Stimulated activated naive B cell treated with anti-CD40 and anti-IgM and Interleukin-4, amounts not matched to agents 10 μg/mL and 1 μg/mL and 100 μg/mL, for 72 hours (primary cell): Measurements from ENCODE around the gene MCF2L.
"Not testable (repeated sequence)": the region's sequence is repeated elsewhere in the genome, so short reads cannot be mapped to it uniquely, and the experiment has no call there.

Experiments used
- ATAC-seq, 2 donors: fragments of 150-1000 bp; cut with Tn5 transposase; replicated peaks; 2 replicates each; pipeline ENCODE4 v1.10.0; 2021; ENCODE audit warnings: moderate library complexity in 1 of 2
- DNase-seq: peaks from one replicate; pipeline ENCODE4 v3.0.0; 2021
- H3K27ac Mint-ChIP-seq: one replicate; pipeline ENCODE4 v1.8.0; 2022; ENCODE audit warnings: mild to moderate bottlenecking, mixed read lengths
- H3K27me3 Mint-ChIP-seq, 2 donors: one replicate each; pipeline ENCODE4 v1.8.0; 2022; ENCODE audit warnings: mixed read lengths in 2 of 2
- H3K36me3 Mint-ChIP-seq, 2 donors: one replicate each; pipeline ENCODE4 v1.8.0; 2022; ENCODE audit warnings: mixed read lengths in 2 of 2, mild to moderate bottlenecking in 1 of 2
- H3K4me1 Mint-ChIP-seq, 2 donors: one replicate each; pipeline ENCODE4 v1.8.0; 2022; ENCODE audit warnings: mixed read lengths in 2 of 2, mild to moderate bottlenecking in 1 of 2
- H3K4me3 Mint-ChIP-seq, 2 donors: one replicate each; pipeline ENCODE4 v1.8.0; 2022; ENCODE audit warnings: mild to moderate bottlenecking in 2 of 2, mixed read lengths in 2 of 2, moderate library complexity in 1 of 2
- H3K9me3 Mint-ChIP-seq, 2 donors: one replicate each; pipeline ENCODE4 v1.8.0; 2022; ENCODE audit warnings: mixed read lengths in 2 of 2, mild to moderate bottlenecking in 1 of 2

The MCF2L gene

DNA sequence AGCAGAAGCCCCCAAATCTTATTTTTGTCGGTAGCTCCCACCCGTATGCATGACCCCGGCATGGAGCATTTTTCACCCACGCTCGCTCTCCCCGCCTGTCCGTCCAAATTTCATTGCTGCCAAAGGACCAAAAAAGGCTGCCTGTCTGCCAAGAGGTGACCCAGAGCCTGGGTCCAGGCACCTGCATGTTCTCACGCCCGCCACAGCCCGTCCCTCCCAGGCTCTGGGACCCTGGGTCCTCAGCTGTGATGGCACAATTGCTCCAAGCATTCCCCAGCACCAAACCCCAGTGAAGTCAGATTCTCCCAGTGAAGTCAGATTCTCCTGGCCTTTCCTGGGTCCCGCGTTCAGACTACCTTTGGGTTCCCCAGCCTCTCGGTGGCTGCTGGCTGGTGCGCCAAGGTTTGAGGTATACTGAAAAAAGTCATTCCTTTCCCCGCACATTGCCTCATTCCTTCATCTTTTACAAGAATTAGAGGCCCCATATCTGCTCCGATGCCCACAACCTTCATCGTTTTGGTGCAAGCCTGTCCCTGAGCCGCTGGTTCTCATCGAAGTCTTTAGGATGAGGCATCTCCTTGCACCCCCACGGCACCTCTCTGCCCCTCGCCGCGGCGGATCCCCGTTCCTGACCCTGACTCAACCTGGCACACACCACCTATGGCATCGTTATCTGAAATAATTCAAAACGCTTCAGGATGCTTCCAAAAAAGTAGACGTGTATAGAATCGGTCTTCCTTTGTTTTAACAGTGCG lies 77.3 kb downstream of the MCF2L start:
- no peaks in the 10 kb centered on the region for H3K4me1 Mint-ChIP-seq
- H3K4me3 Mint-ChIP-seq: no peak overlapping the region
- H3K36me3 Mint-ChIP-seq: peaks cover 16 to 20% of the 10 kb centered on the region in 2 donors
- no peaks in the 10 kb centered on the region for H3K27me3 Mint-ChIP-seq
- H3K9me3 Mint-ChIP-seq: no peaks in the 10 kb centered on the region
- DNase-seq (no peak), ATAC-seq (no peak)
- H3K27ac Mint-ChIP-seq: no peak overlapping the region

DNA sequence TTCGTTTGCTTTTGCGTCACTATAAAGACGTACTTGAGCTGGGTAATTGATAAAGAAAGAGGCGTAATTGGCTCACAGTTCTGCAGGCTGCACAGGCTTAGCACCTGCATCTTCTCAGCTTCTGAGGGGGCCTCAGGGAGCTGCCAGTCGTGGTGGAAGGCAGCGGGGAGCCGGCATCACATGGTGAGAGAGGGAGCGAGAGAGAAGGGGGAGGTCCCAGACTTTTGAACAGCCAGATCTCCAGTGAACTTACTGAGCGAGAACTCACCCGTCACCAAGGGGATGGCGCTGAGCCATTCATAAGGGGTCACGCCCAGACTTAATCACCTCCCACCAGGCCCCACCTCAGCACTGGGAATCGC lies 77.8 kb downstream of the MCF2L start:
- no peak for ATAC-seq
- Mint-ChIP-seq H3K9me3 (no peaks in the 10 kb centered on the region), H3K4me1 (no peaks in the 10 kb centered on the region), H3K4me3 (no peak overlapping the region), H3K27me3 (no peaks in the 10 kb centered on the region), H3K27ac (no peak overlapping the region), H3K36me3 (peaks cover 16 to 20% of the 10 kb centered on the region in 2 donors)
- no peak for DNase-seq

DNA sequence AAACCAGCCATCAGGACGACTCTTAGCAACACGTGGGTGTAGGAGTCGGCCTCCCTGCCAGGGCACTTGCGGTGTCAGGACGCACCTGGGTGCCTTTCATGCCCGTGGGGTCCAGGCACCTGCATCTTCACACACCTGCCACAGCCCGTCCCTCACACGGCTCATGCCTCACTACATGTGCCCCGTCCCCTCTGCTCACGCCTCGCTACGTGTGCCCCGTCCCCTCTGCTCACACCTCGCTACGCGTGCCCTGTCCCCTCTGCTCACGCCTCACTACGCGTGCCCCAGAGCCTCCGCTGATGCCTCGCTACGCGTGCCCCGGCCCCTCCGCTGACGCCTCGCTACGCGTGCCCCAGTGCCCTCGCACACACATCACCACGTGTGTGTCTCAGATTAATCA lies 78.6 kb downstream of the MCF2L start:
- H3K4me3 Mint-ChIP-seq: no peak overlapping the region
- no peaks in the 10 kb centered on the region for H3K4me1 Mint-ChIP-seq
- DNase-seq: no peak
- peaks cover 17 to 21% of the 10 kb centered on the region in 2 donors for H3K36me3 Mint-ChIP-seq
- H3K27ac Mint-ChIP-seq: no peak overlapping the region
- H3K27me3 Mint-ChIP-seq: no peaks in the 10 kb centered on the region
- H3K9me3 Mint-ChIP-seq: no peaks in the 10 kb centered on the region
- no peak for ATAC-seq

DNA sequence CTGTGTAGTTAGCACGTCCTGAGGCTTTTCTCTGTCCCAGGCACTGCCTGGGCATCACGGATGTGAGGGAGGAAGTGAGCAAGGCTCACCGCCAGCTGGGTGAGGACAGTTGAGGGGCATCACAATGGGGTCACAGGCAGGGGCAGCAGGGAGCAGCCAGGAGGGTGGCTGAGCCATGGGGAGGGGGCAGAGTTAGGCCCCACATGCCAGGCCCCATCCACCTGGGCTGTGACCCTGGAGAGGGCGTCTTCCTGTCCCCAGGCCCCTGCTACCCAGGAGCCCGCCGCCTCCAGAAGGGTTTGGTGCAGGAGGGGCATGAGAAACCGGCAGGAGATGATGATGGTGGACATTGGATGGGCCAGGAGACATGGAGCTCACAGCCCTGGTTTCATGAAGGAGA lies 79.8 kb downstream of the MCF2L start:
- no peak overlapping the region for H3K27ac Mint-ChIP-seq
- H3K4me3 Mint-ChIP-seq: no peak overlapping the region
- no peak for DNase-seq
- H3K9me3 Mint-ChIP-seq: no peaks in the 10 kb centered on the region
- no peaks in the 10 kb centered on the region for H3K27me3 Mint-ChIP-seq
- no peak for ATAC-seq
- peaks cover 20 to 26% of the 10 kb centered on the region in 2 donors for H3K36me3 Mint-ChIP-seq
- no peaks in the 10 kb centered on the region for H3K4me1 Mint-ChIP-seq

DNA sequence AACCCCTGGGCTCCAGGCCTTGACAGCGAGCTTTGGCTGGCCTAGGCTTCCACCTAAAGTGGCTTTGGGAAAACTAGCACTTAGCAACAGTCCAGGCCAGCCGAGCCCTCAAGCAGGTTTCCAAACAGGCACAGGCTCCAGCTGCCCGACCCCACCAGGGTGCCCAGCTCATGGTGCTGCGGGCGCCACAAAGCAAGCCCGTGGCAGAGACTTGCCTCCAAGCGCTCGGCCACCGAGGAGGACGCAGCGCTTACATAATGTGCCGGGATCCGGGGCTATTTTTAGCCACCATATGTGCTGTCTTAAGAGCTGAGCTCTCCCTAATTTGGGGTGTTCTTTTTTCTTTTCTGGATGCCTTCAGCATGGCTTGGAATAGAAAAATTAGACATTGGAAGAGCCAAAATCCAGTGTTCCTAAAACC lies 80.5 kb downstream of the MCF2L start:
- H3K27ac Mint-ChIP-seq: no peak overlapping the region
- H3K36me3 Mint-ChIP-seq: peaks cover 20 to 26% of the 10 kb centered on the region in 2 donors
- DNase-seq (no peak), ATAC-seq (no peak)
- H3K9me3 Mint-ChIP-seq: no peaks in the 10 kb centered on the region
- H3K27me3 Mint-ChIP-seq: no peaks in the 10 kb centered on the region
- H3K4me1 Mint-ChIP-seq: no peaks in the 10 kb centered on the region
- no peak overlapping the region for H3K4me3 Mint-ChIP-seq

DNA sequence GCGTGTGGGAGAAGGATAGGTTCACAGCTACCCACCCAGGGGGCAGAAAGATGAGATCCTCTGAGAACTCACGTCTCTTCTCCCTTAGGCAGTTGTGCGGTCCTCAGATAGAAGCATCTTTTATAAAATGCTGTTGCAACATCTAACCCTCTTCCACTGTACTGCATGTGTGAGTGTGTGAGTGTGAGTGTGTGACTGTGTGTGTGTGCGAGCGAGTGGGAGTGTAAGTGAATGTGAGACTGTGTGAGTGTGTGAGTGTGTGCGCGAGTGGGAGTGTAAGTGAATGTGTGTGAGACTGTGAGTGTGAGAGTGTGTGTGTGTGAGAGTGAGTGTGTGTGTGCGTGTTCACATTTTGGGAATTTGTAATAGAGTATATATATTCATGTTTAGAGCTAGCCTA lies 81.0 kb downstream of the MCF2L start:
- H3K27ac Mint-ChIP-seq: no peak overlapping the region
- H3K4me1 Mint-ChIP-seq: no peaks in the 10 kb centered on the region
- no peak overlapping the region for H3K4me3 Mint-ChIP-seq
- peaks cover 20 to 26% of the 10 kb centered on the region in 2 donors for H3K36me3 Mint-ChIP-seq
- no peak for ATAC-seq
- no peaks in the 10 kb centered on the region for H3K27me3 Mint-ChIP-seq
- H3K9me3 Mint-ChIP-seq: no peaks in the 10 kb centered on the region
- DNase-seq: no peak

DNA sequence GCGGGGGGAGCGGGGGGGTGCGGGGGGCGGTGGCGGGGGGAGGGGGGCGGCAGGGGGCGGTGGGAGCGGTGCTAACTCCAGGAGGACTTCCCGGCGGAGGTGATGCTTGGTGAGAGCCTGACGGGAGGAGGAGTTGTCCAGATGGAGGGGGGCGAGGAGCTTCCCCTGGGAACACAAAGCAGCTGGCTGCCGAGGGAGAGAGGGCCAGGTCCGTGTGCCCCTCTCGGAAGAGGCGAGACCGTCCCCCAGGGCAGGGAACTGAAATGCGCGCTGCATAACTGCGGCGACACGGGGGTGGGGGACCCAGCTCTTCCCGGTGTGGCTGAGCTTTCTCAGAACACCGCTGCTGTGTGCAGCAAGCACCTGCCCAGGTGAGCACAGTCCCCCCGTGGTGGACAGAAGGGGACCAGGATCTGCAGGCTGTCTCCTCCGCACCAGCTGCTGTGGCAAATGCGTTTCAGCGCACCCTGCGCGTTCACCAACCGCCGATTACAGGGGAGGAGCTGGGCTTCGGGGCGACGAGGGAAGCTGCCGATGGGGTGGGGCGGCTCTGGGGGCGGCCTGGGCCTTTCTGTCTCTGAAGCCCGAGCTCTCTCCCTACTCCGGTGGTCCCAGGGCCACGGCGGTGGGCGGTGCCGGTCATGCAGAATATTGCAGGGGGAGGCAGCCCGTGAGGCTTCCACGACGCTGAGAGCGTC lies 81.9 kb downstream of the MCF2L start:
- no peak for ATAC-seq
- H3K9me3 Mint-ChIP-seq: no peaks in the 10 kb centered on the region
- no peak overlapping the region for H3K4me3 Mint-ChIP-seq
- H3K27ac Mint-ChIP-seq: no peak overlapping the region
- DNase-seq: no peak
- no peaks in the 10 kb centered on the region for H3K4me1 Mint-ChIP-seq
- peaks cover 14 to 20% of the 10 kb centered on the region in 2 donors for H3K36me3 Mint-ChIP-seq
- H3K27me3 Mint-ChIP-seq: no peaks in the 10 kb centered on the region

DNA sequence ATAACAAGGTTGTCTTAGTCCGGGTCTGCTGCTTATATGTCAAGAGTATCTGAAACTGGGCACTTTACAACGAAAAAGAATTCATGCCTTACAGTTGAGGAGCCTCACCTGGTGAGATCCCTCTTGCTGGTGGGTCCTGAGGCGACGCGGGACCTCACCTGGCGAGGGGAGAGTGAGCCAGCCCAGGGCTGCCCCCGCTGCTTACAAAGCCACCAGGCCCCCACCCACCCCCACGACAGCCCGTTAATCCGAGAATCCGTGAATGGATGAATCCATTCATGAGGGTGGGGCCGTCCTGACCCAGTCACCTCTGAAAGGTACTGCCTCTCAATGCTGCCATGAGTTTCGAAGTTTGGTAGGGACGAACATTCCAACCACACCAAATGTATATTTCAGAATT lies 82.6 kb downstream of the MCF2L start:
- H3K27ac Mint-ChIP-seq: no peak overlapping the region
- ATAC-seq (no peak), DNase-seq (no peak)
- H3K36me3 Mint-ChIP-seq: peaks cover 8 to 13% of the 10 kb centered on the region in 2 donors
- H3K4me1 Mint-ChIP-seq: no peaks in the 10 kb centered on the region
- H3K4me3 Mint-ChIP-seq: no peak overlapping the region
- H3K9me3 Mint-ChIP-seq: no peaks in the 10 kb centered on the region
- no peaks in the 10 kb centered on the region for H3K27me3 Mint-ChIP-seq

DNA sequence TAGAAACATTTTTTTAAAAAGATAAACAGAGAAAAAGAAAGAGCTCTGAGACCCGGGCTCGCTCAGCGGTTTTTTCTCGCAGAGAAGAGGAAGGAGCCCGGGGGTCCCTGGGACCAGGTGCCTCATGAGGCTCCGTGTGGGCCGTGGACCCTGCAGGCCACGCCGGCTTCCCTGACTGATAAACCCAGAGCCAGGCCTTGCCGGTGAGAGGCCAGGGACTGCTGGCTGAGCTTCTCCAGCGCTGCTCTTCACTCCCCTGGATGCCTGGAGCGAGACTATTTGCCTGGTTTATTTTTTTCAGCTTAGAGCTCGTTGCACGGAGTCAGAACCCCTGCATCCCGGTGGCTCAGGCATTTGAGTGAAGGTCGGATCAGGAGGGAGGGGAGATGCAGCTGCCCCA lies 83.2 kb downstream of the MCF2L start:
- DNase-seq (no peak), ATAC-seq (no peak)
- H3K27ac Mint-ChIP-seq: no peak overlapping the region
- H3K36me3 Mint-ChIP-seq: peaks cover 6 to 10% of the 10 kb centered on the region in 2 donors
- no peaks in the 10 kb centered on the region for H3K9me3 Mint-ChIP-seq
- no peak overlapping the region for H3K4me3 Mint-ChIP-seq
- no peaks in the 10 kb centered on the region for H3K4me1 Mint-ChIP-seq
- H3K27me3 Mint-ChIP-seq: no peaks in the 10 kb centered on the region

DNA sequence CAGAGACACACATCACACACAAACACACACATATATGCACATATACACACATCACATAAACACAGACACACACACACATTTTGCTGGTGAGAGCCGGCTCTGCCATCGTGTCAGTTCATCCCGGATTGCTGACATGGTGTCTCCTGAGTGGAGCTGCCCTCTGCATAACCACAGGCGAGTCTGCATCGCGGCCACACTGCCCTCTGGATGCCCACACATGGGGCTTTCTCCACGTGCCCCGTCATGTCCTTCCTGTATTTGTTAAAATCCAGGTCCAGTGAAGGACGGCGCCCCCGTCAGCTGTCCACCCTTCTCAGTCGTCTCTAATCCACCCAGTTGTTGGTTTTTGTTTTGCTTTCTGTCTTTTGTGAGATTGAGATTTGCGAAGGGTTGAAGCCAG lies 84.0 kb downstream of the MCF2L start:
- peaks cover 4 to 6% of the 10 kb centered on the region in 2 donors for H3K36me3 Mint-ChIP-seq
- no peak for ATAC-seq
- no peak overlapping the region for H3K4me3 Mint-ChIP-seq
- no peaks in the 10 kb centered on the region for H3K4me1 Mint-ChIP-seq
- DNase-seq: no peak
- H3K9me3 Mint-ChIP-seq: no peaks in the 10 kb centered on the region
- H3K27ac Mint-ChIP-seq: no peak overlapping the region
- H3K27me3 Mint-ChIP-seq: no peaks in the 10 kb centered on the region

DNA sequence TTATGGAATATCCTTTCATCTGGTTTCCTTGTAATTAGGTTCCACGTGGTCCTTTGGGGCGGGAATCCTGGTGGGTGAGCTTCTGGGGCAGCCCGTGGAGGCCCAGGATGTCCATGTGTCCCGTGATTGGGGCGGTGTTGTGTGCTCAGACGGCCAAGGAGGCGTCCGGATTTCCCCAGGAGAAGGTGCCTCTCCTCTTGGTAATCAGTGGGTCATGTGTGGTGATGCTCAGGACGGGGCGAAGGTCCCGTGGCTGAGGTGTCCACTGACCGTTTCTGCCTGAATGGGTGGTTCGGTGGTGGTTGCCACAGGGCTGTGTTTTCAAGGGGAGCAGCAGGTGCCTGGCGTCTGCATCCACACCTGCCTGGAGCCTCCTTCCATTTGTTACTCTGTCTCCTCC lies 84.4 kb downstream of the MCF2L start:
- Mint-ChIP-seq H3K4me3 (no peak overlapping the region), H3K27ac (no peak overlapping the region), H3K27me3 (no peaks in the 10 kb centered on the region), H3K36me3 (peaks cover 4 to 6% of the 10 kb centered on the region in 2 donors), H3K9me3 (no peaks in the 10 kb centered on the region), H3K4me1 (no peaks in the 10 kb centered on the region)
- ATAC-seq (no peak), DNase-seq (no peak)

DNA sequence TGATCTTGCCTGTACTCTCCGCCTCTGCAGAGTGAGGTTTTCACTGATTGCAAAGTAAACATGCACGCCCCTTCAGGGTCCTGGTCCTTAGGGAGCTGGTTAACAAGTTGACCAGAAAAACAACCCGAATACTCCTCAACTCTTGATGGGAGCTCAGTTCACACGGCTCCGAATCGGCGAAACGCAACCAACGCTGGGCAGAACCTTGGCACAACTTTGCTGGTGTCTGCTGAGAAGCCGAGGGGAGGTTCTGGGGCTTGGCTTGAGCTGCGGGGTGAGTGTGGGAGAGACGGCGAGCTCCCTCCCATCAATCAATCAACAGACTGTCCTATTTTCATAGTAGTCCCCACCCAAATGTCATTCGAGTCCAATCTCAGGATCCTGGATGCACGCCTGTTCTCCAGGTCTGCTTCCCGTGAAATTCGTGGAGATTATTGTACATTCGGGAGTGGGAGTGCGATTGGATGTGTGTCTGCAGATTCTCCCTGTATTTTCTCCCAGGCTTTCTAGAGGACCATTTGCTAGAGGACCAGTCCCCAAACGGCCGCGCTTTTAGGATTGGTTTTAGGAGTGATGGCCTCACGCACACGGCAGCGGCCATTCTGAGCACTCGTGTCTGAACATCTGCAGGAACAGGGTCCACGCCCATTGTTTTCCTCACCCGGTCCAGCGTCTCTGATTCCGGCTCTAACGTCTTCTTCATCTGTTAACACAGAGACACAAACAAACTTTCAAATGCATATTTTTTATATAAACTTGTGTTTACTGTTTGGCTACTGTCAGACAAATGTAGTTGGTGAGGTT lies 85.0 kb downstream of the MCF2L start:
- H3K4me1 Mint-ChIP-seq: no peaks in the 10 kb centered on the region
- no peak overlapping the region for H3K27ac Mint-ChIP-seq
- ATAC-seq (no peak), DNase-seq (no peak)
- H3K27me3 Mint-ChIP-seq: no peaks in the 10 kb centered on the region
- H3K9me3 Mint-ChIP-seq: no peaks in the 10 kb centered on the region
- no peak overlapping the region for H3K4me3 Mint-ChIP-seq
- peaks cover 4 to 6% of the 10 kb centered on the region in 2 donors for H3K36me3 Mint-ChIP-seq

DNA sequence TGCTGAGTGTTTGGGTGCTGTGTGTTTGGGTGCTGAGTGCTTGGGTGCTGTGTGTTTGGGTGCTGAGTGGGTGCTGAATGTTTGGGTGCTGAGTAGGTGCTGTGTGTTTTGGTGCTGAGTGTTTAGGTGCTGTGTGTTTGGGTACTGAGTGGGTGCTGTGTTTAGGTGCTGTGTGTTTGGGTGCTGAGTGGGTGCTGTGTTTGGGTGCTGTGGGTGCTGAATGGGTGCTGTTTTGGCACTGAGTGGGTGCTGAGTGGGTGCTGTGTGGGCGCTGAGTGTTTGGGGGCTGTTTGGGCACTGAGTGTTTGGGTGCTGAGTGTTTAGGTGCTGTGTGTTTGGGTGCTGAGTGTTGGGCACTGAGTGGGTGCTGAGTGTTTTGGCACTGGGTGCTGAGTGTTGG lies 88.1 kb downstream of the MCF2L start:
- H3K27ac Mint-ChIP-seq: no peak overlapping the region
- H3K27me3 Mint-ChIP-seq: no peaks in the 10 kb centered on the region
- no peak overlapping the region for H3K4me3 Mint-ChIP-seq
- H3K9me3 Mint-ChIP-seq: no peaks in the 10 kb centered on the region
- no peaks in the 10 kb centered on the region for H3K4me1 Mint-ChIP-seq
- peaks cover 7 to 12% of the 10 kb centered on the region in 2 donors for H3K36me3 Mint-ChIP-seq
- DNase-seq: no peak
- ATAC-seq: no peak

DNA sequence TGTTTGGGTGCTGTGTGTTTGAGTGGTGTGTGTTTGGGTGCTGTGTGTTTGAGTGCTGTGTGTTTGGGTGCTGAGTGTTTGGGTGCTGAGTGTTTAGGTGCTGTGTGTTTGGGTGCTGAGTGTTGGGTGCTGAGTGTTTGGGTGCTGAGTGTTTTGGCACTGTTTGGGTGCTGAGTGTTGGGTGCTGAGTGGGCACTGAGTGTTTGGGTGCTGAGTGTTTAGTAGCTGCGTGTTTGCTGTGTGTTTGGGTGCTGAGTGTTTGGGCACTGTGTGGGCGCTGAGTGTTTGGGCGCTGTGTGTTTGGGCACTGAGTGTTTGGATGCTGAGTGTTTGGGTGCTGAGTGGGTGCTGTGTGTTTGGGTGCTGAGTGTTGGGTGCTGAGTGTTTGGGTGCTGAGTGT lies 88.5 kb downstream of the MCF2L start:
- H3K9me3 Mint-ChIP-seq, H3K4me3 Mint-ChIP-seq, H3K4me1 Mint-ChIP-seq, H3K27ac Mint-ChIP-seq, H3K27me3 Mint-ChIP-seq, ATAC-seq, DNase-seq: not testable (repeated sequence)
- H3K36me3 Mint-ChIP-seq: peaks cover 7 to 11% of the 10 kb centered on the region in 2 donors
